Measurements from ENCODE around the gene TF.

TF gene

GRCh38 chr3:133840767-133841166 lies 94.6 kb downstream of the TF start:
- DNase-seq, result no peak
- intact Hi-C loops (cut with DNase I), result no loop called here

- no peak for DNase-seq
- intact Hi-C loops (cut with DNase I), result no loop called here
Measured at GRCh38 chr3:133841196-133841595, 95.0 kb downstream of the TF start.

GRCh38 chr3:133842158-133842557 lies 96.0 kb downstream of the TF start:
- DNase-seq, result no peak
- intact Hi-C loops (cut with DNase I), result no loop called here

GRCh38 chr3:133843634-133844033 lies 97.4 kb downstream of the TF start:
- intact Hi-C loops (cut with DNase I), result no loop called here
- no peak for DNase-seq

GRCh38 chr3:133845127-133845526 lies 98.9 kb downstream of the TF start:
- intact Hi-C loops (cut with DNase I), result no loop called here
- DNase-seq, result no peak

All from head of caudate nucleus (tissue), 42 donors.